ENCODE data around the gene ZNF778.

DNA sequence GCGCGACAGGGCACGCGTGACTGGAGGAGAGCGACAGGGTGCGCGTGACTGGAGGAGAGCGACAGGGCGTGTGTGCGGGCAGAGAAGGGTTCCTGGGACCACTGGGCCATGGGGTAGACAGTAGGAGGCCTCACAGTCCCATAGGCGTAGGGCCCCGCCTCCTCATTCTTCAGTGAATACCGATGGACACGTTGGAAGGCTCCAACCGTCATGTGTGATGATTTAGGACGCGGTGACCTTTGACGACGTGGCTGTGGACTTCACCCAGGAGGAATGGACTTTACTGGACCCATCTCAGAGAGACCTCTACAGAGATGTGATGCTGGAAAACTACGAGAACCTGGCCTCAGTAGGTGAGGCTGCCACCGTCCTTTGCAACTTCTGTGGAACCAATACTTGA, 5.4 kb downstream of the ZNF778 start:
- TF ChIP-seq CREB1 (IDR thresholded peaks at IDR 0.05): no peak
- no peak for TF ChIP-seq POLR2A (IDR thresholded peaks at IDR 0.05; ENCODE audit: control extremely low read depth in 1 of 2, low read depth in 2 of 2, low read length in 2 of 2)
- no peak for TF ChIP-seq EP300 (IDR thresholded peaks at IDR 0.05; ENCODE audit: borderline replicate concordance in 1 of 2, low read depth in 2 of 2, low read length in 2 of 2)
- no peak for TF ChIP-seq EZH2 (IDR thresholded peaks at IDR 0.05; ENCODE audit: low read depth, low read length, severe bottlenecking)
- no peak for TF ChIP-seq HDAC2 (IDR thresholded peaks at IDR 0.05; ENCODE audit: borderline replicate concordance in 1 of 2, low read depth in 2 of 2, low read length in 2 of 2)
- TF ChIP-seq, protein P1, sequence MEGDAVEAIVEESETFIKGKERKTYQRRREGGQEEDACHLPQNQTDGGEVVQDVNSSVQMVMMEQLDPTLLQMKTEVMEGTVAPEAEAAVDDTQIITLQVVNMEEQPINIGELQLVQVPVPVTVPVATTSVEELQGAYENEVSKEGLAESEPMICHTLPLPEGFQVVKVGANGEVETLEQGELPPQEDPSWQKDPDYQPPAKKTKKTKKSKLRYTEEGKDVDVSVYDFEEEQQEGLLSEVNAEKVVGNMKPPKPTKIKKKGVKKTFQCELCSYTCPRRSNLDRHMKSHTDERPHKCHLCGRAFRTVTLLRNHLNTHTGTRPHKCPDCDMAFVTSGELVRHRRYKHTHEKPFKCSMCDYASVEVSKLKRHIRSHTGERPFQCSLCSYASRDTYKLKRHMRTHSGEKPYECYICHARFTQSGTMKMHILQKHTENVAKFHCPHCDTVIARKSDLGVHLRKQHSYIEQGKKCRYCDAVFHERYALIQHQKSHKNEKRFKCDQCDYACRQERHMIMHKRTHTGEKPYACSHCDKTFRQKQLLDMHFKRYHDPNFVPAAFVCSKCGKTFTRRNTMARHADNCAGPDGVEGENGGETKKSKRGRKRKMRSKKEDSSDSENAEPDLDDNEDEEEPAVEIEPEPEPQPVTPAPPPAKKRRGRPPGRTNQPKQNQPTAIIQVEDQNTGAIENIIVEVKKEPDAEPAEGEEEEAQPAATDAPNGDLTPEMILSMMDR (IDR thresholded peaks at IDR 0.05; ENCODE audit: control extremely low read depth in 1 of 3, insufficient read depth in 1 of 3, low read depth in 1 of 3, low read length in 3 of 3): no peak
- no peak for TF ChIP-seq RAD21 (IDR thresholded peaks at IDR 0.05 in 1 of 2, conservative IDR thresholded peaks at IDR 0.05 in 1 of 2; ENCODE audit: low read depth in 2 of 2, low read length in 2 of 2)
- TF ChIP-seq CBX5 (IDR thresholded peaks at IDR 0.05; ENCODE audit: low read depth, low read length): no peak
- no peak for TF ChIP-seq SUZ12 (IDR thresholded peaks at IDR 0.05; ENCODE audit: low read length)
- no peak for TF ChIP-seq ATF2 (IDR thresholded peaks at IDR 0.05; ENCODE audit: low read length)
- TF ChIP-seq ZNF274 (IDR thresholded peaks at IDR 0.05; ENCODE audit: borderline replicate concordance, extremely low read depth, low read length): no peak
